DND-41 (cell line): ENCODE data around the gene NXPH1.

ENCODE experiments used
- ATAC-seq: fragments of 200-7000 bp; cut with Tn5 transposase; 3 replicates; pipeline ENCODE4 v1.9.1; 2021; ENCODE audit warnings: low read depth; ENCODE audit not compliant: insufficient read depth
- DNase-seq: peaks from one replicate; pipeline ENCODE4 v3.0.0-alpha.2; 2020
- H2AFZ ChIP-seq: 2 replicates; pipeline ENCODE4 v1.6.0; 2012; ENCODE audit warnings: low read depth, low read length
- H3K27ac ChIP-seq: 2 replicates; pipeline ENCODE4 v1.5.1; 2012; ENCODE audit warnings: low read length, inconsistent platforms
- H3K27me3 ChIP-seq: fragments of 200-600 bp; sonication (generic); 2 replicates; pipeline ENCODE4 v1.6.0; 2012; ENCODE audit warnings: low read length, mild to moderate bottlenecking, inconsistent platforms; ENCODE audit not compliant: insufficient read depth, poor library complexity
- H3K36me3 ChIP-seq: 2 replicates; pipeline ENCODE4 v1.5.1; 2012; ENCODE audit warnings: low read length, inconsistent platforms; ENCODE audit not compliant: insufficient read depth
- H3K4me1 ChIP-seq: 2 replicates; pipeline ENCODE4 v1.5.1; 2012; ENCODE audit warnings: mild to moderate bottlenecking, low read length; ENCODE audit not compliant: insufficient read depth
- H3K4me2 ChIP-seq: 2 replicates; pipeline ENCODE4 v1.6.0; 2012; ENCODE audit warnings: mild to moderate bottlenecking, moderate library complexity, low read length, inconsistent platforms; ENCODE audit not compliant: insufficient read depth
- H3K4me3 ChIP-seq, 2 experiments: fragments of 200-600 bp in 1 of 2; shearing (Covaris generic) in 1 of 2; 2 replicates each; pipeline ENCODE4 v1.5.1; 2012 to 2016; ENCODE audit warnings: inconsistent platforms in 2 of 2, low read length in 2 of 2, mild to moderate bottlenecking in 2 of 2, low read depth in 1 of 2, moderate library complexity in 1 of 2
- H3K79me2 ChIP-seq: 2 replicates; pipeline ENCODE4 v1.6.0; 2012; ENCODE audit warnings: low read length, inconsistent platforms; ENCODE audit not compliant: insufficient read depth
- H3K9ac ChIP-seq: 2 replicates; pipeline ENCODE4 v1.6.0; 2012; ENCODE audit warnings: low read depth, mild to moderate bottlenecking, inconsistent platforms, low read length, moderate library complexity
- H3K9me3 ChIP-seq: 2 replicates; pipeline ENCODE4 v1.5.1; 2012; ENCODE audit warnings: low read length, moderate library complexity, mild to moderate bottlenecking, inconsistent platforms; ENCODE audit not compliant: insufficient read depth, severe bottlenecking
- H4K20me1 ChIP-seq: 2 replicates; pipeline ENCODE4 v1.6.0; 2012; ENCODE audit warnings: low read length; ENCODE audit not compliant: insufficient read depth
- EZH2 ChIP-seq: IDR thresholded peaks from 3 replicates; pipeline ENCODE4 v1.6.1; 2012; ENCODE audit warnings: borderline replicate concordance, low read depth, mild to moderate bottlenecking, moderate library complexity, low read length, inconsistent platforms; ENCODE audit not compliant: severe bottlenecking
- TF ChIP-seq, protein P1 (sequence below): IDR thresholded peaks from 2 replicates; pipeline ENCODE4 v1.5.1; 2012; ENCODE audit warnings: borderline replicate concordance, low read length, moderate library complexity, mild to moderate bottlenecking; ENCODE audit not compliant: poor library complexity, severe bottlenecking; ENCODE audit errors: extremely low read depth

The NXPH1 gene

DNA sequence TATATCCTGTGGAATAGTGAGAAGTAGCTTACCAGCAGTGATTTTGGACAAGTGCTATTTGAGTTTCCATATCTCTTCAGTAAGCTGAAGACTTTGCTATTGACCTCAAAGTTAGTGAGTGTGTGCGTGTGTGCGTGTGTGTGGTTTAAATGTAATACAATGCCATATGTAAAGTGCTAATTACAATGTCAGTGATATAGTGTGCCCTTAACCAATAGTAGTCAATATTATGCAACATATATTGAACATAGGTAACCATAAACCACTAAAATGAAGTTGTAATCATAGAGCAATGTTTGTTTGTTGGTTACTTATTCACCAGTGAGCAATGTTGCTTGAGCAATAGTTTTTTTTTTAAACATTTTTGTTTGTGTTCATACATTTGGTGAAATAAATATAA lies 309.4 kb downstream of the NXPH1 start:
- Histone ChIP-seq H4K20me1 (no peaks in the 10 kb centered on the region), H3K36me3 (no peaks in the 10 kb centered on the region), H2AFZ (no peak overlapping the region), H3K9me3 (no peaks in the 10 kb centered on the region), H3K4me1 (no peaks in the 10 kb centered on the region), H3K4me3 (no peak overlapping the region), H3K79me2 (no peaks in the 10 kb centered on the region), H3K27ac (no peak overlapping the region), H3K9ac (no peak overlapping the region), H3K27me3 (no peaks in the 10 kb centered on the region), H3K4me2 (no peak overlapping the region)
- DNase-seq (no peak), ATAC-seq (no peak)
- TF ChIP-seq EZH2: no peak
- TF ChIP-seq, protein P1, sequence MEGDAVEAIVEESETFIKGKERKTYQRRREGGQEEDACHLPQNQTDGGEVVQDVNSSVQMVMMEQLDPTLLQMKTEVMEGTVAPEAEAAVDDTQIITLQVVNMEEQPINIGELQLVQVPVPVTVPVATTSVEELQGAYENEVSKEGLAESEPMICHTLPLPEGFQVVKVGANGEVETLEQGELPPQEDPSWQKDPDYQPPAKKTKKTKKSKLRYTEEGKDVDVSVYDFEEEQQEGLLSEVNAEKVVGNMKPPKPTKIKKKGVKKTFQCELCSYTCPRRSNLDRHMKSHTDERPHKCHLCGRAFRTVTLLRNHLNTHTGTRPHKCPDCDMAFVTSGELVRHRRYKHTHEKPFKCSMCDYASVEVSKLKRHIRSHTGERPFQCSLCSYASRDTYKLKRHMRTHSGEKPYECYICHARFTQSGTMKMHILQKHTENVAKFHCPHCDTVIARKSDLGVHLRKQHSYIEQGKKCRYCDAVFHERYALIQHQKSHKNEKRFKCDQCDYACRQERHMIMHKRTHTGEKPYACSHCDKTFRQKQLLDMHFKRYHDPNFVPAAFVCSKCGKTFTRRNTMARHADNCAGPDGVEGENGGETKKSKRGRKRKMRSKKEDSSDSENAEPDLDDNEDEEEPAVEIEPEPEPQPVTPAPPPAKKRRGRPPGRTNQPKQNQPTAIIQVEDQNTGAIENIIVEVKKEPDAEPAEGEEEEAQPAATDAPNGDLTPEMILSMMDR: no peak

DNA sequence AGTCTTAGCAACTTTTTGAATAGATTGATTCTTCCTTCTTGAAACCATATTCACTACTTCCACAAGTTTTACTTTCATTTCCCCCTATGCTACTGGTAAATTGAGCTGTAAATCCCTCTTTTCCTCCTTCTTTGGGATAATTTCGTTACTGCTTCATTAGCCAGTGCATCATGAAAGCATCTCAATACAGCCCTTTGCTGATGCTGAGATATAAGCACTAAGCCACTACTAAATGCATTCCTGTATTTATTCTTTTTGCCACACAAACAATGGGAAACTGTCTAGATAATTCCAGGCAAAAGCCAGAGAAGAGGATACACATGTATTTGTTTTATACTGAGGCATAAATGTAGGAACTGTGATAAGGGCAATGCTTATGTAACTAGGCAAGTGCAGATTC lies 313.9 kb downstream of the NXPH1 start:
- H3K4me1 ChIP-seq: no peaks in the 10 kb centered on the region
- H3K27me3 ChIP-seq: no peaks in the 10 kb centered on the region
- H4K20me1 ChIP-seq: no peaks in the 10 kb centered on the region
- no peak overlapping the region for H3K9ac ChIP-seq
- no peak overlapping the region for H3K4me2 ChIP-seq
- no peaks in the 10 kb centered on the region for H3K79me2 ChIP-seq
- ATAC-seq (no peak), DNase-seq (no peak)
- no peak overlapping the region for H3K4me3 ChIP-seq
- no peaks in the 10 kb centered on the region for H3K9me3 ChIP-seq
- H2AFZ ChIP-seq: no peak overlapping the region
- TF ChIP-seq, protein P1: no peak
- no peak for TF ChIP-seq EZH2
- H3K27ac ChIP-seq: no peak overlapping the region
- H3K36me3 ChIP-seq: no peaks in the 10 kb centered on the region

DNA sequence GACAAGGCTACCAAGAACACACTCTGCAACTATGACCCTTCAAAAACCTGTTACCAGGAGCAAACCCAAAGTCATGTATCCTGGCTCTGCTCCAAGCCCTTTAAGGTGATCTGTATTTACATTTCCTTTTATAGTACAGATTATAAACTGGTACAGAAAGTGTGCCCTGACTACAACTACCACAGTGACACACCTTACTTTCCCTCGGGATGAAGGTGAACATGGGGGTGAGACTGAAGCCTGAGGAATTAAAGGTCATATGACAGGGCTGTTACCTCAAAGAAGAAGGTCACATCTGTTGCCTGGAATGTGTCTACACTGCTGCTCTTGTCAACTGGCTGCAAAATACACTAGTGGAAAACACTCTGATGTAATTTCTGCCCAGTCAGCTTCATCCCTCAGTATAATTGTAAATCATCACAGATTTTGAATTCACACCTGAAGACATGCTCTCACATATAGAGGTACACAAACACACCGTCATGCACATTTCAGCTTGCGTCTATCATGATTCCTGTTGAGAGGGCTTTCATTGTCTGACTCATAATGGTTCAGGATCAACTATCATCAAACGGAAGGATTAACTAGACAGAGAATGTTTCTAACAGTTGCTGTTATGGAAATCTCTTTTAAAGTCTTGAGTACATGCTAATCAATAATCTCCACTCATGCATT lies 318.3 kb downstream of the NXPH1 start:
- Histone ChIP-seq H3K4me3 (no peak overlapping the region), H3K9ac (no peak overlapping the region), H4K20me1 (no peaks in the 10 kb centered on the region), H3K4me1 (no peaks in the 10 kb centered on the region), H3K27ac (no peak overlapping the region), H3K4me2 (no peak overlapping the region), H3K79me2 (no peaks in the 10 kb centered on the region), H3K27me3 (no peaks in the 10 kb centered on the region), H2AFZ (no peak overlapping the region), H3K9me3 (no peaks in the 10 kb centered on the region), H3K36me3 (no peaks in the 10 kb centered on the region)
- no peak for ATAC-seq
- TF ChIP-seq, protein P1: no peak
- no peak for TF ChIP-seq EZH2
- DNase-seq: no peak
